Skin of body (tissue), 2 donors: ENCODE measurements around the gene GLTP. TPM values are rescaled to one million over a fixed set of nuclear protein-coding genes. Genes with fewer than 3 reads are reported as not detected.
A peak's percentile ranks its signal among the peaks of the same experiment; 100 is the strongest.

Source experiments
- DNase-seq: peaks from one replicate; lab custom pipeline; 2025; lab: John Stamatoyannopoulos, UW
- total RNA-seq: library from RNA; depleted of rRNA; stranded (reverse); fragments of >200 nt; gene quantifications from one replicate; pipeline ENCODE4 v1.2.3, GENCODE V29; 2014

GLTP gene
- total RNA-seq, 1 donor from 2014 or later = 82.9 TPM

DNA sequence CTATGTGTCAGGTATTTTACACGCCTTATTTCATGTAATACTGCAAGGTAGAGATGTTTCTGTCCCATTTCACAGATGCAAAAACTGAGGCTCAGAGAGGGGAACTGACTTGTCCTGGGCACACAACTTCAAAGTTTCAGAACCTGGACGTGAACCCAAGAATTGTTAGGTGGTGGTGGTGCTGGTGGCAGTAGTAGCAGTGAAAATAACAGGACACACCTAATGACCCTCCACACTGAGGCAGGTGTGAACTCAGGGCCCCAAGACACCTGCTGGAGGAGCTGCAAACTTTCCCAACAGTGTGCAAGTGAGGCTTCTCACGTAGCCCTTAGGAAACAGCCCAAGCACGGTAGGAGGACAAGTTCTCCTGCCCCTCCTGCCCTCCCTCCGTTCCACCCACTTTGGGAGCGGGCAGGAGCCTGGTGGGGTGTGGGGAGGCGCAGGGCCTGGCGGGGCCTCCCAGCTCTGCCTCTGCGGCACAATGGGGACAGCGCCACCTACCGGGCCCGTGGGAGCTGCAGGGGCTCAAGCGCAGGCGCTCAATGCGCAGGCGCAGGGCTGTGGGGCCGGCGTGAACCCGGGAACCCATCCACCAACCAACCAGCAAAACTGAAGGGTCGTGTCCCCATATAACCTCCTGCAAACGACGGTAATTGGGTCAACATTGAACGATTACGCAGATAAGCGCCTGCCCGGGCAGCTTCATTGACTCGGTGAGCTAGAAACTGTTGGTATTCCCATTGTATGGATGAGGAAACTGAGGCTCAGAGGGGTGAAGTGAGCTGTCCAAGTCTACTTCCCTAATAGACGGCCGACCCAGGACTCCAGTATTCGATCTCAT is 35.1 kb downstream of the GLTP start:
- peak; percentile 62 for DNase-seq

DNA sequence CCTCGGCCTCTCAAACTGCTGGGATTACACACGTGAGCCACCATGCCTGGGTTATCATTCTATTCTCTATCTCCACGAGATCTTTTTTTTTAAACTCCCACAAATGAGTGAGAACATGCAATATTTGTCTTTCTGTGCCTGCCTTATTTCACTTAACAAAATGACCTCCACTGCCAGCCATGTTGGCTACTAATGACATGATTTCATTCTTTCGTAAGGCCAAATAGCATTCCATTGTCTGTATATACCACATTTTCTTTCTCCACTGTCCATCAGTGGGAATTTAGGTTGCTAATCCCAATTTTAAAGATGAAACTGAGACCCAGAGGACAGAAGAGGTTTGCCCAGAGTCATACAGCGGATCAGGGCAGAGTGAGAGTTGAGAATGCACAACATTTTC is 36.2 kb downstream of the GLTP start:
- DNase-seq = no peak

DNA sequence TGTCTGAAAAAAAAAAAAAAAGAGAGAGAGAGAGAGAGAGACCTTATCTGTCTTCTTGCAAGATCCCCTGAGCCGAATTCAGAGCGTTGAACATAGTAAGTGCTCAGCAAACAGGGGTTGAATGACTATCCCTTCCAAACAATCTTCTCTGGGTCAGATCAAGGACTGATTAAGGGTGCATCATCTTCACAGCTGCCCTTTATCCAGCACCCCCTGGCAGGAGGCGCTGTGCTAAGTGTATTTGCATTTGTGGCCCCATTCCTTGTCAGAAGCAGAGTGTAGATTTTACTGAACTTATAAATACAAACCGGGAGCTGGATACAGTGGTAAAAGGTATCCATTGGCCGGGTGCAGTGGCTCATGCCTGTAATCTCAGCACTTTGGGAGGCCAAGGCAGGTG is 38.3 kb downstream of the GLTP start:
- DNase-seq = no peak

DNA sequence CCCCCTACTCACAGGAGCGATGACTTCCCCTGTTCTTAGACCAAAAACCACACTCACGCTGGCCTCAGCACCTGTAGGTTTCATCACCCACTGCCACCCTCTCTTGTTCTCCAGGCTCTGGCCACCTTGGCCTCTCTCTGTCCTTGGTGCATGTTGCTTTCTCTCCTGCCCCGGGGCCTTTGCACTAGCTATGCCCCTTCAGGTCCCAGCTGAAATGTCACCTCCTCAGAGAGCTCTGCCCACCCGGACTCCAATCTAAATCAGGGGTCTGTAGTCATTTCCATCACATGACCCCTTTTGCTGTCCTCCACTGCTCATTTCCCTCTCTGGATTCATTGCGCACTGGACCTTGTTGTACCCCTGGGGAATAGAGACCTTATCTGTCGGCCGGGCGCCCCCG is 39.0 kb downstream of the GLTP start:
- no peak for DNase-seq

- DNase-seq = no peak
These were observed 39.9 kb downstream of the GLTP start for GRCh38 chr12:109840305-109841074.

DNA sequence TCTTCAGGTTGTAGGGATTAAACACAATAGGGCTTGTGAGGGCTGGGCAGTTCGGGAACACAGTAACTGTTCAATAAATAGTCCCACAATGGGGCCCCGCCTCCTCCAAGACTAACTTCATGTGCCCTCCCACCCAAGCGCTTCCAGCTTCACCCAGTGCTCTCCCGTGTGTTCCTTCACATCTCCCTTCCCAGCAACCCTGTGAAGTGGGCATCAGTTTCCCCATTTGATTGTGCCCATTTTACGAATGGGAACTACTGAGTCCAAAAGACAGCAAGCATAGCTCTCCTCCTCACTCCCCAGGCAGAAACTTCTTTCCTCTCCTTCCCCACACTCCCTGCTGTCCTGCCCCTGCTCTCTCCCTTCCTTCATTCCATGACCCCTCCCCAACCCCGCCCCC is 40.9 kb downstream of the GLTP start:
- no peak for DNase-seq

- no peak for DNase-seq
These were observed 43.4 kb downstream of the GLTP start for GRCh38 chr12:109836916-109837315.

GRCh38 chr12:109835827-109836226 is 44.5 kb downstream of the GLTP start:
- no peak for DNase-seq

DNA sequence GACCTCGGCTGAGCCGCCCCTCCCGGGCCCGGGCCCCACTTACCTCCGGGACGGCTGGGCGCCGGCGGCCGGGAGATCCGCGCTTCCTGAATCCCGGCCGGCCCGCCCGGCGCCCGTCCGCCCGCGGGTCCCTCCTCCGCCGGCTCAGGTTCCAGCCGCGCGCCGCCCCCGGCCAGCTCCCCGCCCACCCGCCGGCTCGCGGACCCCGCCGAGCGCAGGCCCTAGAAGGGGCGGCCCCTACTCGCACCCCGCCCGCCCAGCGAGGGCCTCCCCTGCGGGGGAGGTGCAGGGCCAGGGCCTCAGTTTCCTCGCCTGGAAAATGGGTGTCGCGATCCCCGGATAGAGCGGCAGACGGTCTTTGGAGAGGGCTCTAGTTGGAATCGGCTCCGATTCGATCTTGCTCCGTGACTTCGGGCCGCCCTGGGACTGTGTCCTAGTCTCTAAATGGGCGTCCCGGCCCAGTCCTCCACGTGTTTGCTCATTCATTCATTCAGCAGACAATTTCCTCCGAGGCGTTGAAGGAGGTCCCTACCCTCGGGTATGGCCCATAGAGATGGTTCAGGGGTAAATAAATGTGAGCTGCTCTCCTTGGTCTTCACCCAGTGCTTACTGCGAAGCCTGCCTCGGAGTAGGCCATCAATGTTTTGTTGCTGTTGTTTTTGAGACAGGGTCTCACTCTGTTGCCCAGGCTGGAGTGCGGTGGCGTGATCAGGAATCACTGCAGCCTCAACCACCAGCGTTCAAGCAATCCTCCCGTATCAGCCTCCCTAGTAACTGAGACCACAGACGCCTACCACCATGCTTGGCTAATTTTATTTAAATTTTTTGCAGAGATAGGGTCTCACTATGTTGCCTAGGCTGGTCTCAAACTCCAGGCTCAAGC is 46.8 kb downstream of the GLTP start, which contains the start of gene TRPV4:
TSS of gene TRPV4 (minus strand) at position 92 of the 883 bp plus-strand sequence. CDS start 18,602 bp downstream, outside the sequence.
- DNase-seq = no peak

DNA sequence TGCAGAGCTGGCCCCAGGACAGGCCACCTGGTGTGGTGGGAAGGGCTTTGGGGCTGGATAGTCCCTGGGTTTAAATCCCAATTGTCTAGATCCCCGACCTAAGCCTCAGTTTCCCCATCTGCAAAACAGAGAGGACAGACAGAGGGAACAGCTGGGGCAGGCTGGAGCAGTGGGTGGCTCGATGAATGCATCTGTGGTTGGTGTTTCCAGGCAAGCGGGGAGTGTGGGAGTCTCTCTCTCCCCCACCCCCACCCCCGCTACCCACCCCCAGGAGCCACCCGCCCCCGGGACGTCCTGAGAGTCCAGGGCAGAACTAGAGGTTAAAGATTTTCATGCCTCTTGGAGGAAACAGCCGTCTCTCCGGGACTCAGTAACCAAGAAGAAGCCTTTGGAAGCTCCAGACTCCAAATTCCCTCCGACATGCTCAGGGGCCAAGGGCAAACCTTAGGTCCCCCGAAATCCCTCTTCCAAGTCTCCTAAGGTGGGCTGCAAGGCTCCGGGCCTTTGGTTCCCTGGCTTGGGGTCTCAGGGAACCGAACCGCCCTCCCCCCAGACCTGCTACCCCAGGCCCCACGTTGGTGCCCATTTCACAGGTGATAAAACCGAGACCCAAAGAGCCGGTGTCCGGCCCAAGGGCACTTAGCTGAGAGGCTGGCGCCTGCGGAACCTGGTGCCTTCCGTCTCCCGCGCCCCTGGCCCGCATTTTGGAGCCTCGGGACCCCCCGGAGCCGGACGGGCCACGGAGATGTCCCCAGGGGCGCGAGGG is 47.6 kb downstream of the GLTP start:
- DNase-seq = no peak

- DNase-seq = no peak
These were observed 48.4 kb downstream of the GLTP start for GRCh38 chr12:109831929-109832328.

DNA sequence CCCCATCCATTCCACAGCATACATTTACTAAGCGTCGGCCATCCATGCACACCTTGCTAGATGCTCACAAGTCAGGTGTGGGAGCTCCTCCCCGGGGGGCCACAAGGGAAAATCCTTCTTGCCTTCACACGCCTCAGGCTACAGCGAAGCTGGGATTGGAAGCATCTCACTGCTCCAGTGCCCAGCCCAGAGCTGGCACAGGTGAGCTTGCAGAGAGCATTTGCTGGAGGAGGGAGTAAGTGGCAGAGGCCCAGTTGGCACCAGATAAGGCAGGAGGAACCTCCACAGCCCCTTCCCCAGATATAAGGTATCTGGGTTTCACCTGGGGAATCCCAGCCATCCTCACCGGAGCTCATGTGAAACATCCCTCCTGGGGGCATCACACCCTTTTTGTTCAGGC is 49.0 kb downstream of the GLTP start:
- DNase-seq = no peak

DNA sequence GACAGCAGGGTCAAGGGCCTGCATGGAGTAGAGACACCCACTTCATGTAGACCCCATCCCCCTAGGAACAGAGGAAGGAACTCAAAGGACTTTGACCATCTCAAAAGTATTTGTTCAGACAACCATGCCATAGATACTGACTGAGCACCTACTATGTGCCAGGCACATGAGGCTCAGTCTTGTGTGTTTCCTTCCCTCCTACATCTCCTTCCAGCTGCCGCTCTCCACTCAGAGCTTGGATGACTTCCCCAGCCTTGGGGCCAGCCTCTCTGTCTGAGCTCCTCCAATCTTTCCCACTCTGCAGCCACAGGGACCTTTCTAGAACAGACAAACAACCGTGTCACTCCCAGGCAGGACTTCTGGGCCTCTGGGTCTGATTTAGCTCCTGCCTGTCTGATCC is 49.6 kb downstream of the GLTP start:
- DNase-seq = no peak

GRCh38 chr12:109830267-109830666 is 50.1 kb downstream of the GLTP start:
- no peak for DNase-seq

DNA sequence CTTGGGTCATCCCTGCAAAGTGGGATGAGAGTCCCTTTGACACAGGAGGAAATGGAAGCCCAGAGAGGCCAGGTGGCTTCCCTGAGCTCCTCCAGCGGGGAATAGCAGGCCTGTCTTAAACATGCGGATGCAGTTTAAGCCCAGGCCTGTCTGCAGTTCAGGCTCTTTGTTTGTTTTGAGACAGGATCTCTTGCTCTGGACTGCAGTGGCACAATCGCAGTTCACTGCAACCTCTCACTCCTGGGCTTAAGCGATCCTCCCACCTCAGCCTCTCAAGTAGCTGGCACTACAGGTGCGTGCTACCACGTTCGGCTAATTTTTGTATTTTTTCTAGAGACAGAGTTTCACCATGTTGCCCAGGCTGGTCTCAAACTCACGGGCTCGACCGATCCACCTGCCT is 50.7 kb downstream of the GLTP start:
- no peak for DNase-seq

GRCh38 chr12:109828754-109829511 is 51.4 kb downstream of the GLTP start:
- DNase-seq = no peak

DNA sequence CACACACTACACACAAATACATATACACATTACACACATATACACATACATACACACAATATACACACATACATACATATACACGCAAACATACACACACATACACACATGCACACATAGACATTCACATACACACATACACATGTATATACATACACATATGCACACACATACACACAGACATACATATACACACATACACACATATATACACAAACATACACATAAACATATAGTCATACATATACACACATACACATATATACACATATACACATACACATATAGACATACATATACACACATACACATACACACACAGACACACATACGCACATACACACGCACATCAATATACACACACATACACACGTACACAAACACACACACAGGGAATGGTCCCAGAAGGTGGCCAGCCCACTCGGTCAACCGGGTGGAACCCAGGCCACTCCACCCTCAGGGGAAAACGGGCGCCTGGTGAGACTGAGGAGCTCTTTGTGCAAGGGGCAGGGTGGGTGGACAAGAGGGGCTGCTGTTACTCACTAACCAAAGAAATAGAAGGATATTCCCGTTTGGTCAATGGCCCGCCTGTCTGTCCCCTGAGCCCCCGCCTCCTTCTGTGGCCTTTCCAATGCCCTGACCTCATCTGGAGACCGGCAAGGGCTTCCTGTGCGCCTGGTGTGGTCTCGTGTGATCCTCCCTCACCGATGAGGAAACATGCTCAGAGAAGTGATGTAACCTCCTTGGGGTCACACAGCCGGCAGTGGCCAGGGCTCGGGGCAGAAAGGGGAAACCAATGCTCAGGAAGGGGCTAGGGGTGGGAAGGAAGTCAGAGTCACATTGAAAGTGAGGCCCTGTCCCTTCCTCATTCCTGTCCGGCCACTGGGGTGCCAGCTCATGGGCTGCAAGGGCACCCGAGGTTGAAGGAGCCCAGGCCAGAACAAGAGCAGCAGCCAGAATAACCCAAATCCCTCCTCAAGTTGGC is 52.5 kb downstream of the GLTP start:
- peak; percentile 13 for DNase-seq

- no peak for DNase-seq
These were observed 53.3 kb downstream of the GLTP start for GRCh38 chr12:109827080-109827479.

GRCh38 chr12:109824731-109825130 is 55.6 kb downstream of the GLTP start:
- DNase-seq = no peak
